GM12874 (cell line): Measurements from ENCODE around the gene PCDHGB2.

Experiments
- TF ChIP-seq, protein P1 (sequence below): IDR thresholded peaks from 2 replicates; pipeline ENCODE4 v1.5.1; 2011; ENCODE audit warnings: low read depth, mild to moderate bottlenecking, control low read depth, low read length, moderate library complexity; ENCODE audit not compliant: insufficient read depth

Gene PCDHGB2

DNA sequence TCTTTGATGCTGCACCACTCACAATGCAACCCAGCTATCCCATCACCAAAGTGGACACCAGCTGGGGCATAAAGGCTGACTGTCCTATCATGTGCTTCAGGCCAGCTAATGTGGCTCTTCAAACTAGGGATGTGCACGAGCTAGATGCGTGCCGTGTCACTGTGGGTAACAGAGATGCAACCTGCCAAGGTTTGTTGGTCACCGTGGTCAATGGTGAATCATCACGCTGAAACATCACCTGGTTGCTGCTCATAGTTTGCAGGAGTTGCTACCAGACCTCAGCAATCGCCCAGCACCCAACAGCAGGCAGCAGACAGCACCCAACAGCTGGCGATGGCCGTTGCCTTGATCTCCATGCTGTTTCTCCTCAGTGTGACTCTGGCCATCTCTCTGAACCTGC, 31.6 kb upstream of the PCDHGB2 start:
- TF ChIP-seq, protein P1, sequence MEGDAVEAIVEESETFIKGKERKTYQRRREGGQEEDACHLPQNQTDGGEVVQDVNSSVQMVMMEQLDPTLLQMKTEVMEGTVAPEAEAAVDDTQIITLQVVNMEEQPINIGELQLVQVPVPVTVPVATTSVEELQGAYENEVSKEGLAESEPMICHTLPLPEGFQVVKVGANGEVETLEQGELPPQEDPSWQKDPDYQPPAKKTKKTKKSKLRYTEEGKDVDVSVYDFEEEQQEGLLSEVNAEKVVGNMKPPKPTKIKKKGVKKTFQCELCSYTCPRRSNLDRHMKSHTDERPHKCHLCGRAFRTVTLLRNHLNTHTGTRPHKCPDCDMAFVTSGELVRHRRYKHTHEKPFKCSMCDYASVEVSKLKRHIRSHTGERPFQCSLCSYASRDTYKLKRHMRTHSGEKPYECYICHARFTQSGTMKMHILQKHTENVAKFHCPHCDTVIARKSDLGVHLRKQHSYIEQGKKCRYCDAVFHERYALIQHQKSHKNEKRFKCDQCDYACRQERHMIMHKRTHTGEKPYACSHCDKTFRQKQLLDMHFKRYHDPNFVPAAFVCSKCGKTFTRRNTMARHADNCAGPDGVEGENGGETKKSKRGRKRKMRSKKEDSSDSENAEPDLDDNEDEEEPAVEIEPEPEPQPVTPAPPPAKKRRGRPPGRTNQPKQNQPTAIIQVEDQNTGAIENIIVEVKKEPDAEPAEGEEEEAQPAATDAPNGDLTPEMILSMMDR, result no peak

DNA sequence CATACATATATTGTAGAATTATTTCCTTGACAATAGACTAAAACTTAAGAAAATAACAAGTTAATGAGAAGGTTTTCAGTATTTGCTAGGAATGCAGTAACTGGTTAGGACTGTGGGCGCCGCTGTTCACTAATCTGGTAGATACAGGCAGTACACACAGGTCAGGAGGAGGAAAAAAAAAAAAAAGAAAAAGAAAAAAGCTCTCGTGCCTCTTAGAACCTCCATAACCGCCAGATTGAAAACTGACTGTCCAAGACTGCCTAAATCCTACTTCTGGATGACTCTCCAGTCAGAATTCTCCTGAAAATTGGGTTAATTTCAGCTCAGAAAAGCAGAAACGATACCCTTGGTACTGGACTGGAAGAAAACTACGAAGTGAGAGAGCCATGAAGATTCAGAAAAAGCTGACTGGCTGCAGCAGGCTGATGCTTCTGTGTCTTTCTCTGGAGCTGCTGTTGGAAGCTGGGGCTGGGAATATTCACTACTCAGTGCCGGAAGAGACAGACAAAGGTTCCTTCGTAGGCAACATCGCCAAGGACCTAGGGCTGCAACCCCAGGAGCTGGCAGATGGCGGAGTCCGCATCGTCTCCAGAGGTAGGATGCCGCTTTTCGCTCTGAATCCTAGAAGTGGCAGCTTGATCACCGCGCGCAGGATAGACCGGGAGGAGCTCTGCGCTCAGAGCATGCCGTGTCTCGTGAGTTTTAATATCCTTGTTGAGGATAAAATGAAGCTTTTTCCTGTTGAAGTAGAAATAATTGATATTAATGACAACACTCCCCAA, 29.3 kb upstream of the PCDHGB2 start, which contains the start of gene PCDHGA1:
Gene PCDHGA1 (plus strand): TSS at position 216 of the 782 bp plus-strand sequence.
- TF ChIP-seq, protein P1, result peak; percentile 45; the same call in 1 of the 2 replicates

DNA sequence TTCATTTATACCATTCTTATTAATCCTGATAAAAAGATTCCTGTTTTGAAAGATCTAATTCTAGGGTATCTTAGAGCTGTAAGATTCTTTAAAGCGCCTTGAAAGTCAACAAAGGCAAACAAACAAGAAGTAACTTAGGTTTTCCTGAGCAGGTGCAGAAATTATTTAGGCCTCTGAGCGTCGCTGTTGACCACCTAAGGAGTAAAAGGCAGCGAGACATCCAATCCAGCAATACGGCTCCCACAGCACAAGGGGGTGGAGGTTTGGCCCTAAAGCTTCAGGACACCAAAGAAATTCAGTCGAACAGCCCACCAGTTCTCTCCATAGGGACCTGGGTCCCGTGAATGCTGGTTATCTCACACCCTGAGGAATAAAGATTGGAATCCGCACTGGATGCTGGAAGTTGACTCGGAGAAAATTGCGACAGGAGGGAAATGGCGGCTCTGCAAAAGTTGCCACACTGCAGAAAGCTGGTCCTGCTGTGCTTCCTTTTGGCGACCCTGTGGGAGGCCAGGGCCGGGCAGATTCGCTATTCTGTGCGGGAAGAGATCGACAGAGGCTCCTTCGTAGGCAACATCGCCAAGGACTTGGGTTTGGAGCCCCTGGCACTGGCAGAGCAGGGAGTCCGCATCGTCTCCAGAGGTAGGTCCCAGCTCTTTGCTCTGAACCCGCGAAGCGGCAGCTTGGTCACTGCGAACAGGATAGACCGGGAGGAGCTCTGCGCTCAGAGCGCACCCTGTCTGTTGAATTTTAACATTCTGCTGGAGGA, 21.1 kb upstream of the PCDHGB2 start, which contains the start of gene PCDHGA2:
Gene PCDHGA2 (plus strand): TSS at position 223 of the 769 bp plus-strand sequence.
- TF ChIP-seq, protein P1, result peak; percentile 62

DNA sequence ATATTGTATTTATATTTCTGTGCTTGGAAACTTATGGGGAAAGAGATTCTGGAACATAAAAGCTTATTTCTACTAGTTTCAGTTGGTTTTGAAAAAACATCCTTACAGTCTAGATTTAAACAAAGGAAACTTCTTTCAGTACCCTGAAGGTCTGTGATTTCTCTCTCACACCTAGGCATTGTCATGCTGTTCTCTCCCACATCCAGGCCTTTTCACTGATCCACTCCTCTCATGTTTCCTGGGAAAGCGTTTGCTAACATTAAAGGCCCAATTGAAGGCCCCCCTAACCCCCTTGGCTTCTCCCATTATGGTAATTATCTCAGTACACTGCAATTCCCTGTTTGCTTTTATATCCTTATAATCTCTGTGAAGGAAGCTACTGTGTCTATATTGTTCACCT, 17.0 kb upstream of the PCDHGB2 start:
- TF ChIP-seq, protein P1, result no peak

DNA sequence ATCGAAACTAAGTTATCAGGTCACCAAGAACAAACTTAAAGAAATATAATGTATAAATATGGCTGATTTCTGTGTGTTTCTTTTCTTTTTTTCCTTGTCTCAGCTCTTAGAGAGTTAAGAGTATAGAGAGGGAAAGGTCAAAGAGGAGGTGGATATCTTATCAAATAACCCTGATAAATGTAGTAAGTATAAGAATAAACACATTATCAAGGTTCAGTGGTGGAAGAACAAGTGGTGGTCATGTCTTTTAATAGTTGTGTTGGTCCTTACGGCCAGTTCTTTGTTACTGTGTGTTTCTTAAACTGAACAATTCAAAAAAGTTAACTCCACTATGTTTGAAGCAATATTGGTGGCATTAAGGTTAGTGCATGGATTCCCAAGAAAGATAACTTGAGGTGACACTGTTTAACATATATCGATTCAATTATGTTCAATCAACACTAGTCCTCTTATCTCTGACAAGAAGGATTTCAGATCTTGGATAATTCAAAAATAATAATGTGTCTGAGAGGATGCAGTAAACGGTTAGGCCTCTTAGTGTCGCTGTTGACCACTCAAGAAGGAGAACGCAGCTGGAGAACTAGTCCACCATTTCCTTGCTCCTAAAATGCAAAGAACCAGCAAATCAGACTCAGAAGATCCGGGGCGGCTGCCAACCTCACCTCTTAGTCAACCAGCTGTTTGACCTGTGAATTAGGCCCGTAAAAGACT, 16.4 kb upstream of the PCDHGB2 start, which contains the start of gene PCDHGA3:
Gene PCDHGA3 (plus strand): TSS at position 588 of the 711 bp plus-strand sequence. CDS start 205 bp downstream, outside the sequence.
- TF ChIP-seq, protein P1, result peak; percentile 32; the same call in 1 of the 2 replicates

DNA sequence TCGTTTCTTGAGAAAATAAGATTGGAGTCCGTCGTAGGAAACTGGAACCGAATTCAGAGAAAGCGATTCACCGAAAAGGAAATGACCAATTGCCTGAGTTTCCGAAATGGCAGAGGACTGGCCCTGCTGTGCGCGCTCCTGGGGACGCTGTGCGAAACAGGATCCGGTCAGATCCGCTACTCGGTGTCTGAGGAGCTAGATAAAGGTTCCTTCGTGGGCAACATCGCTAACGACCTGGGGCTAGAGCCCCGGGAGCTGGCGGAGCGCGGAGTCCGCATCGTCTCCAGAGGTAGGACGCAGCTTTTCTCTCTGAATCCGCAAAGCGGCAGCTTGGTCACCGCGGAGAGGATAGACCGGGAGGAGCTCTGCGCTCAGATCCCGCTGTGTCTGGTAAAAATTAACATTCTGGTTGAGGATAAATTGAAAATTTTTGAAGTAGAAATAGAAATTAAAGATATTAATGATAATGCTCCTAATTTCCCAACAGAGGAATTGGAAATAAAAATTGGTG, 15.8 kb upstream of the PCDHGB2 start:
- TF ChIP-seq, protein P1, result no peak
